ENCODE data around the gene MMP20. TPM values are rescaled to one million over a fixed set of nuclear protein-coding genes. Genes with fewer than 3 reads are reported as not detected.

Gene MMP20
- total RNA-seq, 1 experiment from 2014 or later = not detected

DNA sequence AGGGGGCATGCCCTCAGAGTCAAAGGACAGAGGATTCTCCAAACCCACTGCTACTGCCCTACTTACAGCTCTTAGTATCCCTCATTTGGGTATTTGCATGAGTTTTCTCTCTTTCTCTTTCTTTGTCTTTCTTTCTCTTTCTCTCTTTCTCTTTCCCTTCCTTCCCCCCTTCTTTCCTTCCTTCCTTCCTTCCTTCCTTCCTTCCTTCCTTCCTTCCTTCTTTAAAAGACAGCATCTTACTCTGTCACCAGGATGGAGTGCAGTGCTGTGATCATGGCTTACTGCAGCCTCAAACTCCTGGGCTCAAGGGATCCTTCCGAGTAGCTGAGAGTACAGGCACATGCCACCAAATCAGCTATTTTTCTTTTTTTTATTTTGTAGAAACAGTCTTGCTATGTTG is 80.5 kb downstream of the MMP20 start:
- Histone ChIP-seq H3K9ac (ENCODE audit: extremely low read depth, insufficient read length, low read length) (no peak overlapping the region), H2BK5ac (ENCODE audit: insufficient read length, low read length) (no peak overlapping the region), H3K27ac (ENCODE audit: insufficient read length, low read depth, low read length) (no peak overlapping the region), H3K4me2 (ENCODE audit: insufficient read depth, insufficient read length, low read length) (no peak overlapping the region), H4K8ac (replicated peaks; ENCODE audit: insufficient read length, low read depth, low read length) (no peak overlapping the region), H3K4ac (ENCODE audit: low read depth, low read length) (no peak overlapping the region), H2BK12ac (ENCODE audit: insufficient read length, low read depth, low read length) (no peak overlapping the region), H3K27me3 (ENCODE audit: insufficient read depth, low read length) (no peaks in the 10 kb centered on the region), H2BK120ac (ENCODE audit: low read depth, low read length, poor library complexity, severe bottlenecking) (no peak overlapping the region), H2AK5ac (ENCODE audit: insufficient read length, low read length) (no peak overlapping the region), H2AFZ (ENCODE audit: low read length) (no peak overlapping the region), H3K9me3 (ENCODE audit: control insufficient read depth, low read depth, low read length) (no peaks in the 10 kb centered on the region), H3K14ac (ENCODE audit: insufficient read depth, low read length) (no peak overlapping the region), H3K18ac (ENCODE audit: insufficient read length, low read depth, low read length) (no peak overlapping the region), H3K79me1 (ENCODE audit: insufficient read depth, low read depth, low read length, poor library complexity, severe bottlenecking) (no peaks in the 10 kb centered on the region), H3K23me2 (ENCODE audit: insufficient read length, low read depth, low read length, poor library complexity, severe bottlenecking) (no peaks in the 10 kb centered on the region), H2BK15ac (ENCODE audit: low read depth, low read length) (no peak overlapping the region), H3K79me2 (ENCODE audit: insufficient read depth, low read length) (no peaks in the 10 kb centered on the region), H3K4me1 (ENCODE audit: insufficient read depth, low read length) (no peaks in the 10 kb centered on the region; the same call in 1 of the 2 replicates), H3K23ac (ENCODE audit: insufficient read length, low read depth, low read length) (no peak overlapping the region), H3K56ac (ENCODE audit: insufficient read length, low read depth, low read length) (no peak overlapping the region), H4K5ac (ENCODE audit: insufficient read length, low read depth, low read length) (no peak overlapping the region), H2BK20ac (ENCODE audit: low read depth, low read length, poor library complexity, severe bottlenecking) (no peak overlapping the region), H3T11ph (ENCODE audit: low read length) (no peak overlapping the region), H4K91ac (ENCODE audit: insufficient read length, low read depth, low read length) (no peak overlapping the region), H4K20me1 (ENCODE audit: control insufficient read depth, insufficient read depth, insufficient read length) (no peaks in the 10 kb centered on the region)
- Mint-ChIP-seq H3K9me3 (no peaks in the 10 kb centered on the region), H3K4me1 (peaks cover 6% of the 10 kb centered on the region in 2 experiments), H3K27ac (peak overlapping the region in 1 of 3 experiments; percentile 21; a peak in 1 of 7 replicates), H3K36me3 (ENCODE audit: insufficient read depth in 1 of 3, low read depth in 3 of 3) (no peaks in the 10 kb centered on the region), H3K4me3 (no peak overlapping the region), H3K27me3 (ENCODE audit: low read depth) (no peaks in the 10 kb centered on the region)
- WGBS (ENCODE audit: extremely low coverage, insufficient read length, low lambda C conversion rate) = no CpG with 5 or more reads among the region's 1 CpG
- TF ChIP-seq, protein P1, sequence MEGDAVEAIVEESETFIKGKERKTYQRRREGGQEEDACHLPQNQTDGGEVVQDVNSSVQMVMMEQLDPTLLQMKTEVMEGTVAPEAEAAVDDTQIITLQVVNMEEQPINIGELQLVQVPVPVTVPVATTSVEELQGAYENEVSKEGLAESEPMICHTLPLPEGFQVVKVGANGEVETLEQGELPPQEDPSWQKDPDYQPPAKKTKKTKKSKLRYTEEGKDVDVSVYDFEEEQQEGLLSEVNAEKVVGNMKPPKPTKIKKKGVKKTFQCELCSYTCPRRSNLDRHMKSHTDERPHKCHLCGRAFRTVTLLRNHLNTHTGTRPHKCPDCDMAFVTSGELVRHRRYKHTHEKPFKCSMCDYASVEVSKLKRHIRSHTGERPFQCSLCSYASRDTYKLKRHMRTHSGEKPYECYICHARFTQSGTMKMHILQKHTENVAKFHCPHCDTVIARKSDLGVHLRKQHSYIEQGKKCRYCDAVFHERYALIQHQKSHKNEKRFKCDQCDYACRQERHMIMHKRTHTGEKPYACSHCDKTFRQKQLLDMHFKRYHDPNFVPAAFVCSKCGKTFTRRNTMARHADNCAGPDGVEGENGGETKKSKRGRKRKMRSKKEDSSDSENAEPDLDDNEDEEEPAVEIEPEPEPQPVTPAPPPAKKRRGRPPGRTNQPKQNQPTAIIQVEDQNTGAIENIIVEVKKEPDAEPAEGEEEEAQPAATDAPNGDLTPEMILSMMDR (conservative IDR thresholded peaks at IDR 0.05) = no peak
- DNase-seq = no peak

Measured in H9 (cell line).